Nephron progenitor cell (in vitro differentiated cells): Measurements from ENCODE around the gene GNAZ.

ENCODE experiments used
- DNase-seq: peaks from one replicate; pipeline ENCODE4 v3.0.0; 2021
- H3K27ac Mint-ChIP-seq: 2 replicates; pipeline ENCODE4 v1.8.0; 2021; ENCODE audit warnings: mild to moderate bottlenecking, moderate library complexity, mixed read lengths
- H3K27me3 Mint-ChIP-seq: 2 replicates; pipeline ENCODE4 v1.8.0; 2021; ENCODE audit warnings: mild to moderate bottlenecking, low read depth, mixed read lengths; ENCODE audit not compliant: poor library complexity
- H3K36me3 Mint-ChIP-seq: 2 replicates; pipeline ENCODE4 v1.8.0; 2021; ENCODE audit warnings: low read depth, mixed read lengths
- H3K4me1 Mint-ChIP-seq: 2 replicates; pipeline ENCODE4 v1.8.0; 2021; ENCODE audit warnings: mixed read lengths
- H3K4me3 Mint-ChIP-seq: 2 replicates; pipeline ENCODE4 v1.8.0; 2021; ENCODE audit warnings: mild to moderate bottlenecking, moderate library complexity, mixed read lengths
- H3K9me3 Mint-ChIP-seq: 2 replicates; pipeline ENCODE4 v1.8.0; 2021; ENCODE audit warnings: mild to moderate bottlenecking, moderate library complexity, mixed read lengths
- TF ChIP-seq, protein P1 (sequence below): fragments of 200-600 bp; sonication (generic); IDR thresholded peaks from 2 replicates; pipeline ENCODE4 v1.5.0; 2021; ENCODE audit warnings: antibody characterized with exemption

GNAZ gene

DNA sequence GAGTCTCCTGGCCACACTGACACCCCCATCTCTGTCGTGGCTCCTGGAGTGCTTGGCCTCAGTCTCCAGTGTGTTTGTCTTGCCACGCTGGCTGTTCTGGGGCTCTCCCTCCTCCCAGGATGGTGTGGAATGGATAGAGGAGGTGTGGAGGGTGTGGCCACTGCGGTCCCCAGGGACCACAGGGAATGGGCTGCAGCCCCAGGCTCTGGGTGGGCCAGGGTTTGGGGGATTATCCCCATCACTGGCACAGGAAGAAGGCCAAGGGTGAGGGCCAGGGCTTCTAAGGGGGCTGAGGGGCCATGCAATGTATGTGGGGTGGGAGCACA is 8.1 kb downstream of the GNAZ start:
- no peak overlapping the region for H3K27ac Mint-ChIP-seq
- peaks cover 12% of the 10 kb centered on the region for H3K27me3 Mint-ChIP-seq
- TF ChIP-seq, protein P1, sequence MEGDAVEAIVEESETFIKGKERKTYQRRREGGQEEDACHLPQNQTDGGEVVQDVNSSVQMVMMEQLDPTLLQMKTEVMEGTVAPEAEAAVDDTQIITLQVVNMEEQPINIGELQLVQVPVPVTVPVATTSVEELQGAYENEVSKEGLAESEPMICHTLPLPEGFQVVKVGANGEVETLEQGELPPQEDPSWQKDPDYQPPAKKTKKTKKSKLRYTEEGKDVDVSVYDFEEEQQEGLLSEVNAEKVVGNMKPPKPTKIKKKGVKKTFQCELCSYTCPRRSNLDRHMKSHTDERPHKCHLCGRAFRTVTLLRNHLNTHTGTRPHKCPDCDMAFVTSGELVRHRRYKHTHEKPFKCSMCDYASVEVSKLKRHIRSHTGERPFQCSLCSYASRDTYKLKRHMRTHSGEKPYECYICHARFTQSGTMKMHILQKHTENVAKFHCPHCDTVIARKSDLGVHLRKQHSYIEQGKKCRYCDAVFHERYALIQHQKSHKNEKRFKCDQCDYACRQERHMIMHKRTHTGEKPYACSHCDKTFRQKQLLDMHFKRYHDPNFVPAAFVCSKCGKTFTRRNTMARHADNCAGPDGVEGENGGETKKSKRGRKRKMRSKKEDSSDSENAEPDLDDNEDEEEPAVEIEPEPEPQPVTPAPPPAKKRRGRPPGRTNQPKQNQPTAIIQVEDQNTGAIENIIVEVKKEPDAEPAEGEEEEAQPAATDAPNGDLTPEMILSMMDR: no peak
- no peak for DNase-seq
- peaks cover 17% of the 10 kb centered on the region for H3K4me1 Mint-ChIP-seq
- no peaks in the 10 kb centered on the region for H3K36me3 Mint-ChIP-seq
- no peaks in the 10 kb centered on the region for H3K9me3 Mint-ChIP-seq
- no peak overlapping the region for H3K4me3 Mint-ChIP-seq

DNA sequence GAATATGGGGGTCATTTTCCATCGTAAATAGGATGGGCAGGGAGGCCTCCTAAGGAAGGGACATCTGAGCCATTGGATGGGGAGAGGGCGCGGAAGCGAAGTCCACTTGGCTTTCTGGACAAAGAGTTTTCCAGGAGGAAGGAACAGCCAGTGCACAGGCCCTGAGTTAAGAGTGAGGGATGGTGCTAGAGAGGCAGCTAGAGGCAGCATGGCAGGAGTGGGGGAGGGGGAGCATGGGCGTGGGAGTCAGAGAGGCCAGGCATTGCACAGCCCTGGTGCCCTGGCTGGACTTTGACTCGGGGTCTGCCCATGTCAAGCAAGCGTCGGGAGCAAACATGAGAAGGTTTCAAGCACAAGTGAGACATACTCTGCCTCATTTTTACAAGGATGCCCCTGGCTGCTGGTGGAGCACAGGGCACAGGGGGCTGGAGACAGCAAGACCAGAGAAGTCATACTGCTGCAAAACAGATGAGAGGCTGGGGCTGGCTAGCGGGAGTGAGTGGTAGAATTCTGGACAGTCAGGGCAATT is 9.0 kb downstream of the GNAZ start:
- peaks cover 4% of the 10 kb centered on the region for H3K27me3 Mint-ChIP-seq

DNA sequence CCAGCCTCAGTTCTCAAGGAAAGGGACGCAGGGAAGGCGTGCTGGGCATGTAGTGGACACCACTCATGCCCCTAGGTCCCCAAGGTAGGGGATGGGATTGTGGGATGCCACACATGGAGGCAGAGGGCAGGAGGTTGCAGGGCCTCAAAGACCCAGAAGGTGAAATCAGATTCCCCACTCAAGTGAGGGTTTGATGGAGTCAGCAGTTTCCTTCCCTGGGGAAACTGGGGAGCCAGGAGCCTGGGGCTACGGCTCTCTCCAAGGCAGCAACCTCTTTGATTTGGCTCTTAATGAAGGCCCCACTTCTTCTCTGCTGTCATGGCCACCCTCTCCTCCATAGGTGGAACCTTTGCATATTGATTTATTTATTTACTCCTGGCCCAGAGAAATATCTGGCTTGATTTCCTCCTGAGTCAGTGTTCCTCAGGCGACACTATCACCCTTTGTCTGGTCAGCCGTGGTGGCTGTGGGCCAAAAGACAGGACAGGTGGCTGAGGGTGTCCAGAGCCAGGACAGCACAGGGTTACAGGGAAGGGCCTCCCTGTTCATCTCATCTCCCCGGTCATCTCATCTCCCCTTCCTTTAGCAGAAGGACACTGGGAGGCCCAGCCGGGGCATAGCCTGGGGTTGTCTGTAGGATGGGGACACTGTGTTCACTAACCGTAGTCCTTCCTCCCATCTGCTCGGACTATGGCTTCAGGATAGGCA is 9.6 kb downstream of the GNAZ start:
- TF ChIP-seq, protein P1: no peak
- Mint-ChIP-seq H3K27me3 (peaks cover 7% of the 10 kb centered on the region), H3K36me3 (no peaks in the 10 kb centered on the region), H3K27ac (no peak overlapping the region), H3K4me1 (peaks cover 17% of the 10 kb centered on the region), H3K9me3 (no peaks in the 10 kb centered on the region), H3K4me3 (no peak overlapping the region)
- DNase-seq: no peak

More for the DNA sequence above, 9.0 kb downstream of the GNAZ start:
- no peak for DNase-seq
- no peak overlapping the region for H3K4me3 Mint-ChIP-seq
- H3K36me3 Mint-ChIP-seq: no peaks in the 10 kb centered on the region
- H3K27ac Mint-ChIP-seq: no peak overlapping the region
- H3K9me3 Mint-ChIP-seq: no peaks in the 10 kb centered on the region
- peaks cover 17% of the 10 kb centered on the region for H3K4me1 Mint-ChIP-seq
- TF ChIP-seq, protein P1: no peak

DNA sequence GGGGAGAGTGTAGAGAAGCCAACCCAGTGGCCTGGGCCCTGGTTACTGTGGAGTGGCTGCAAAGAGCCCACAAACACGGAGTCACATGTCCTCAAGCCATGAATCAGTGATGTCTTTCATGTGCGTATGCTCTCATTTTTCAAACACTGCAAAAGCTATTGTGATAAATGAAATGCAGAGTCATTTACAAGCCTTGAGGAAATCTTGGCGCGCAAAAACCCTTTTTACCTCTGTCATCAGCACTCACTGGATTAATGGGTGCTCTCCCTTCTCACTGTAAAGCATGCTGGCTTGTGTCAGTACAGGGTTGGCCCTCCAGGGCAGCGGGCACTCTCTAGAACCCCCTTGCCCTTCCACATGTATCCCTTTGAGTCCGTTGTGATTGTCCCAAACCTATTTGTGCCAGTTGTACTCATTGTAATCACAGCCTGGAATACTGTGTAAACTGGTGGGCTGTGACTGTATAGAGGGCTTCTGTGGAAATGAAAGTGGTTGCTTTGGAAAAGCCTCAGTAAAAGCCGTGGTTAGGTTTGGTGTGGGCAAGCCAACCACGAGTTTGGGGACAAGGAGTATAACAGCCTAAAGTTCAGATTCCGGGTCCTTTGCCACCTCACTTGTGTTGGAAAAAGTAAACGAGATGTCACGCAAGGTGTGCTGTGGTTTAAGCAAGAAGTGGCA is 10.4 kb downstream of the GNAZ start:
- no peaks in the 10 kb centered on the region for H3K36me3 Mint-ChIP-seq
- peaks cover 24% of the 10 kb centered on the region for H3K4me1 Mint-ChIP-seq
- no peak for DNase-seq
- peaks cover 7% of the 10 kb centered on the region for H3K27me3 Mint-ChIP-seq
- no peak overlapping the region for H3K27ac Mint-ChIP-seq
- TF ChIP-seq, protein P1: no peak
- no peak overlapping the region for H3K4me3 Mint-ChIP-seq
- H3K9me3 Mint-ChIP-seq: no peaks in the 10 kb centered on the region

DNA sequence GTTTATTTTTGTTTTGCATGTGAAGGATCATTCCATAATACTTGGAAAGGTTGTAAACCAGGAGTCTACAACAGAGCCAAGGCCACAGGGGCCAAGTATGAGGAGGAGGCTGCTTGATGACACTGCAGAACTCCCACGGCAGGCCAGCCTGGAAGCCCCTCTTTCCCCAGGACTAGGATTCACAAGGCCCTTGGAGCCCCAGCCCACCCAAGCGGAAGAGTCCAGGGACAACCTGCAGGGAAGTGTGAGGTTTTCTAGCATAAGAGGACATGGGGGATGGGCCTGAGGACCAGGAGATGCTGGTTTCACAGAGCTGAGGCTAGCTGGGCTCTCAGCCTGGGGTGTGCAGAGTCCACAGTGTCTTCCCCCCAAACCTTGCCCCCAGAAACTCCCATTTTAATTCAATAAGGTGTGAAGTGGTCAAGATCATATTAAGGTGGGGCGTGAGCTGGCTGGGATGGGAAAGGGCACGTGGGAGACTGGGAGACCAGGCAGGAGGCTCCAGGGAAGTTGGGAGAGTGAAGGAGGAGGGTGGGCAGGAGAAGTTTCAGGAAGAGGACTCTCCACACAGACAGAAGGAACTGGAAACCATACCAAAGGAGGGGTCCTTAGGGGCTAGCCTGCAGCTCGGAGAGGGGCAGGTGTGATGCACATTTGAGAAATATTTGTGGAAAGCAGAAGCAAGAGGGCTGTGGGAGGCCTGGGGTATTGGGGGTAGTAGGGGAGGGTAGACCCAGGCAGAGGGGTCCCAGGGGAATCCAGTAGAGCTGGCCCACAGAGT is 12.4 kb downstream of the GNAZ start:
- Mint-ChIP-seq H3K9me3 (no peaks in the 10 kb centered on the region), H3K27ac (no peak overlapping the region)
- DNase-seq: no peak

More for the DNA sequence above, 12.4 kb downstream of the GNAZ start:
- Mint-ChIP-seq H3K4me3 (no peak overlapping the region), H3K4me1 (peaks cover 41% of the 10 kb centered on the region), H3K36me3 (no peaks in the 10 kb centered on the region), H3K27me3 (peaks cover 14% of the 10 kb centered on the region)
- TF ChIP-seq, protein P1: no peak
